GM21619 (cell line): ENCODE data around the gene SMPD4.
"Not testable (repeated sequence)": the region's sequence is repeated elsewhere in the genome, so short reads cannot be mapped to it uniquely, and the experiment has no call there.

ENCODE experiments used
- ATAC-seq: cut with Tn5 transposase; IDR thresholded peaks from one replicate; pipeline ENCODE4 v1.9.1; 2021; ENCODE audit not compliant: unreplicated experiment

The SMPD4 gene, protein sequence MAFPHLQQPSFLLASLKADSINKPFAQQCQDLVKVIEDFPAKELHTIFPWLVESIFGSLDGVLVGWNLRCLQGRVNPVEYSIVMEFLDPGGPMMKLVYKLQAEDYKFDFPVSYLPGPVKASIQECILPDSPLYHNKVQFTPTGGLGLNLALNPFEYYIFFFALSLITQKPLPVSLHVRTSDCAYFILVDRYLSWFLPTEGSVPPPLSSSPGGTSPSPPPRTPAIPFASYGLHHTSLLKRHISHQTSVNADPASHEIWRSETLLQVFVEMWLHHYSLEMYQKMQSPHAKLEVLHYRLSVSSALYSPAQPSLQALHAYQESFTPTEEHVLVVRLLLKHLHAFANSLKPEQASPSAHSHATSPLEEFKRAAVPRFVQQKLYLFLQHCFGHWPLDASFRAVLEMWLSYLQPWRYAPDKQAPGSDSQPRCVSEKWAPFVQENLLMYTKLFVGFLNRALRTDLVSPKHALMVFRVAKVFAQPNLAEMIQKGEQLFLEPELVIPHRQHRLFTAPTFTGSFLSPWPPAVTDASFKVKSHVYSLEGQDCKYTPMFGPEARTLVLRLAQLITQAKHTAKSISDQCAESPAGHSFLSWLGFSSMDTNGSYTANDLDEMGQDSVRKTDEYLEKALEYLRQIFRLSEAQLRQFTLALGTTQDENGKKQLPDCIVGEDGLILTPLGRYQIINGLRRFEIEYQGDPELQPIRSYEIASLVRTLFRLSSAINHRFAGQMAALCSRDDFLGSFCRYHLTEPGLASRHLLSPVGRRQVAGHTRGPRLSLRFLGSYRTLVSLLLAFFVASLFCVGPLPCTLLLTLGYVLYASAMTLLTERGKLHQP

DNA sequence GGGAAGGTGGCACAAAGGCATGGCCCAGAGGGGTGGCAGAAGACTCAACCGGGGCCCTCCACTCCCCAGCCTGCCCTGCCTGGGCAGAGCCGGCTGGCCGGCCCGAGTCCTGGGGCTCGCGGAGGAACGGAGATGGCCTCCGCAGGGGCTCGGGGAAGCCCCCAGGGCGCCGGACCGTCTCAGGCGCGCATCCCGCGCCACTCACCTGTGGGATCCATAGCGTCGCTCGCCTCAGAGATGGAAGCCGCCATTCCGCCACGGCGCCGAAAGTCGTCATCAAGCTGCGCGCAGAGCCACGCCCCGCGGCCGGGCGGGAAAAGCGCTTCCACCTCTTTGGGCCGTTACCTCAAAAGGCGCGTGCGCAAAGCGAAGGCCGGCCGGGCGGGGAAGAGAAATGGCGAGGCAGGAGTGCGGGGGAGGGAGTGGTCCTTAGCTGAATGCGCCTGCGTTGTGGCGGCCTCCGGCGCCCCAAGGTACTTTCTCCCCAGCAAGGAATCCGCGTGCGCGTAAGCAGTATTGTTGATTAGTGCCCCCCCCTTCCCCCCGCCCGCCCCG is at the start of gene SMPD4:
TSS of gene SMPD4 (minus strand) at position 278 of the 555 bp plus-strand sequence. CDS start 5,010 bp downstream, outside the sequence.
- ATAC-seq = peak; percentile 46

DNA sequence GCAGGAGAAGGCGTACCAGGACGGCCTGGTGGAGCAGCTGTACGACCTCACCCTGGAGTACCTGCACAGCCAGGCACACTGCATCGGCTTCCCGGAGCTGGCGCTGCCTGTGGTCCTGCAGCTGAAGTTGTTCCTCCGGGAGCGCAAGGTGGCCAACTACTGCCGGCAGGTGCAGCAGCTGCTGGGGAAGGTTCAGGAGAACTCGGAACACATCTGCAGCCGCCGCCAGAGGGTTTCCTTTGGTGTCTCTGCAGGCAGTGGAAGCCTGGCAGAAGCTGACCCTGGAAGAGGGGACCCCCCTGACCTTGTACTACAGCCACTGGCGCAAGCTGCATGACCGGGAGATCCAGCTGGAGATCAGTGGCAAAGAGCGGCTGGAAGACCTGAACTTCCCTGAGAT is 49.5 kb upstream of the SMPD4 start:
- ATAC-seq = not testable (repeated sequence)

DNA sequence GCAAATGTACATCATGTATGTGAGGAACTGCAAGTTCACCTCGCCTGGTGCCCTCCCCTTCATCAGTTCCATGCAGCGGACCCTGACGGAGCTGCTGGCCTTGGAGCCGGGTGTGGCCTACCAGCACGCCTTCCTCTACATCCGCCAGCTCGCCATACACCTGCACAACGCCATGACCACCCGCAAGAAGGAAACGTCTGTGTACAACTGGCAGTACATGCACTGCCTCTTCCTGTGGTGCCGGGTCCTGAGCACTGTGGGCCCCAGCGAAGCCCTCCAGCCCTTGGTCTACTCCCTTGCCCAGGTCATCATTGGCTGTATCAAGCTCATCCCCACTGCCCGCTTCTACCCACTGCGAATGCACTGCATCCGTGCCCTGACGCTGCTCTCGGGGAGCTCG is 49.0 kb upstream of the SMPD4 start:
- ATAC-seq = not testable (repeated sequence)

DNA sequence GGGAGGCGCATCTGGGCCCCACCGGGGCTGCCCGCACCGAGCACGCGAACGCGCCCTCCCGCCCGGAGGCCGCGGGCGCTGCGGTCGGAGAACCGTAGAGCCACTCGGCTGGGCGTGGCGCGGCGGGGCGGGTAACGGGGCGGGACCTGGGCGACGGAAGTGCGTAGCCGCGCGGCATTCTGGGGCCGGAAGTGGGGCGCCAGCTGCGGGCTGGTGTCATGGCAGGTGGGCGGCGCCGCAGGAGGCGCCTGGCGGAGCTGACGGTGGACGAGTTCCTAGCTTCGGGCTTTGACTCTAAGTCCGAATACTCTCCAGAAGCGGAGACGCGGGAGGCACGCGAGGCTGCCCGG is 47.7 kb upstream of the SMPD4 start:
- peak; percentile 71 for ATAC-seq

DNA sequence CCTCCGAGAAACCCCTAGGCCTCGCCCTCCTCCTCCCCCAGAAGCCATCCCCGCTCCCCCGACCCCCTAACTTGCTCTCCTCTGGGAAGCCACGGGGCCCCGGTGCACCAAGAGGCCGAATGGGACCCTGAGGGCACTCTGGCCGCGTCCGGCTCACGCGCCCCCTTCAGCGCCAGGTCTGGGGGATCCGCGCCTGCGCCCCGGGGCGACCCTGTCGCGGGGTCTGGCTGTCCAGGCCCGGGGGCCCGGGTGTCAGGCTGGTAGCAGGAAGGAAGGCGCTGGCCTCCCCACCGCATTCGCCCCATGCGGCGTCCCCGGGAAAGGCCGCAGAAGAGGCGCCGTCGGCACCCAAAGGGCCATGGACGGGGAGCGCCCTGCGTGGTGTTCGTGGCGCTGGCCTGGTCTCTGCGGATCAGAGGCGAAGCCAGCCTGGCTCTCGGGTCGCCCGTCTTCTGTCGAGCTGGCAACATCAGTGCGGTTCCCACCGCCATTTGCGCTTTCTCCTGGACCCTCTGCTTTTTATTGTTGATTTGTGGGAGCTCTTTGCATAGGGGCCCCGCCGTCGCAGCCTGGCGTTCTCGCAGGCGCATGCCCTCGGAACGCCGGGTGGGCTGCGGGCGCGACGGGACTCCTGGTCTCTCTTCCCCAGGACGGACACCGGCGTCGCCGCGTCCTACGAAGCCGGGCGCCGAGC is 47.2 kb upstream of the SMPD4 start:
- not testable (repeated sequence) for ATAC-seq

DNA sequence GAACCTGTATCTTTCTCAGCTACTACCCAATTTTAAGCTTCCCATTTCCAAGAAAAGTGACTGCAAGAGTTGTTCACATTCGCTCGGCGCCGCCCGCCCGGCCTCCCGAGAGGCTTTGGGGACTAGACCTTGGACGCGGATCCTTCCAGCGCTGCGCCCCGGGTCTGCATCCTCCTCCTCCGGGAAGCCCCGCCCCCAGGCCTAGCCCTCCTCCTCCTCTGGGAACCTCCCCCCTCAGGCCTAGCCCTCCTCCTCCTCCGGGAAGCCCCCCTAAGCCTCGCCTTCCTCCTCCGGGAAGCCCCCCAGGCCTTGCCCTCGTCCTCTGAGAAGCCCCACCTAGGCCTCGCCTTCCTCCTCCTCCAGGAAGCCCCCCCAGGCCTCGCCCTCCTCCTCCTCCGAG is 46.6 kb upstream of the SMPD4 start:
- ATAC-seq = not testable (repeated sequence)

DNA sequence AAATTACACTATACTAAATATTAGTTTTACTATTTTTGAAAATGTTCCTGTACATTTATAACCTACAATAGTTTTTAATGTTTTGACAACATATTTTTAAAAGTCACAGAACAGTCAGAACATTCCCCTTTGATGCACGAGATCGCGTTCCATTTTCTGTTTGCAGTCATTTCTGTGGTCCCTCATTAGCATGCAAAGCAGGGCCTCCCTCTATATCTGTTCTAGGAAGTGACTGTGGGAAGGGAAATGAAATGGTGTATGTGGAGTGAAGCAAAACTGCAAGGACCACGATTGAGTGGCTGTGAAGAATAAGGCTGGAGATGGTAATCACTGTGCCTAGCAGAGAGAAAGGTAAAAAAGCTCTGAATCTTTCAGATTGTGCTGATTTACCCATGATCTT is 41.1 kb upstream of the SMPD4 start:
- ATAC-seq = peak; percentile 99

DNA sequence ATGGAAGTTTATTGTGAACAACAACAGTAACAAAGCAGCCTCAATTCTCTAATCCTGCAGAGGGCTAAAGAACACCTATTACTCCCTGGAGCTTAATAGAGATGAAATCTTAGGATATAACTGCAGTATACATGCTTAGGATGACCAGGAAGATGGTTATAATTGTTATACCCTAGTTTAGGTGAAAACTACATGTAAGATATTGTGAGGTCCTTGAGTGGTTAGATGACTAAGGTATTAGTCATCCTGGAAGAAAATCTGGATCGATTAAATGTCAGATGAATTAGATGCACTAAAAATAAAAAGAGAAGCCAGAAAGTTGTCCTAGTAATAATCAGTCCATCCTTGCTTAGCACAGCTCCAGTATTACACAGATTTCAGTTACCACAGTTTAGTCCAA is 39.1 kb upstream of the SMPD4 start:
- not testable (repeated sequence) for ATAC-seq

DNA sequence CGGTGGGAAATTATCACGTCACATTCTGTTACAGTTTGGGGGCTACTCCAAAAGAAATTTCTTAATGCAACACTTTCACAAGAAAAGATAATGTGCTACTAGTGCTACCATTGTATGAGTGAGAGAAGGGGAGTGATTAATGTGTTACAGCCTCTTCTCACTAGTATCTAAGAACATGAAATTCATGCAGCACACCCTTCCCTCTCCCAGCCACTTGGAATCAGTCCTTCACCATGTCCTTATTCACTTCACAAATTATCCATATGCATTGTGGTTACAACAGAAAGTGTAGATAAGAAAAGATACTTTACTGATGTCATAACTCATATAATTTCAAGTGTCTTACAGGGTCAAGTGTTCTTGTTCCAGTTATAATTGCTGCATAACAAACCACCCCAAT is 37.7 kb upstream of the SMPD4 start:
- not testable (repeated sequence) for ATAC-seq

DNA sequence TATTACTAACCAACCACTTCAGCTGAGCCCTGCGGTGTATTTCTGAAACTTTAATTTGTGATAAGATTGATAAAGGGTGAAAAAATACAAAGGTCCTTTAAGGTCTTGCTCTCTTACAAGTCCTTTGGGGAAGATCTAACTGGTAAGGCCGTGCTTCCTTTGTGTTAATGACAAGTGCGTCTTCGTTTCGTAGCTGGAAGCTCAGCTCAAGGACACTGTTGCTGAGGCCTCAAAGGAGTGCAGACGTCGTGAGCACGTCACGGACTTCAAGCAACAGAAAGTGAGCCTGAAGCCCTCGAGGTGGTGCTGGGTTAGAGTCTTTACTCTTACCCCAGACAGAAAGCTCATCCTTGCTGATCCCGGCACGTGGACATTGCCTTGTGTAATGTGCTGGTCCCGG is 25.6 kb upstream of the SMPD4 start:
- not testable (repeated sequence) for ATAC-seq

DNA sequence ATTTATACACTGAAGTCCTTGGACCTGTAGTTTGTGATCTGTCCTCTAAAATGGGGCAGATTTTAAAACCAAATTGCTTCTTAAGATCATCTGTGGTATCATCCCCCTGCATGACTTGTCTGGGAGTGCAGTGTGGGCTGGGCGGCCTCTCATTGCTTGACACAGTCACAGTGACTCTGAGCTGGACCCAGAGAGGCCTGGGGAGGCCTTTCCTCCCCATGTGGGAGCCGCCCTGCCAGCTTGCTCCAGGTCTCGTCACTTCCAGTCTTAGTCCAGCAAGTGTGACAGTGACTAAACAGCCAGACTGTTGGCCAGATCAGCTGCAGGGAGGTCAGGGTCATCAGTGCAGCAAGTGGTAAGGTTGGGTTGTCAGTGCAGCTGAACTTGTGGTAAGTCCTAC is 21.7 kb upstream of the SMPD4 start:
- not testable (repeated sequence) for ATAC-seq

DNA sequence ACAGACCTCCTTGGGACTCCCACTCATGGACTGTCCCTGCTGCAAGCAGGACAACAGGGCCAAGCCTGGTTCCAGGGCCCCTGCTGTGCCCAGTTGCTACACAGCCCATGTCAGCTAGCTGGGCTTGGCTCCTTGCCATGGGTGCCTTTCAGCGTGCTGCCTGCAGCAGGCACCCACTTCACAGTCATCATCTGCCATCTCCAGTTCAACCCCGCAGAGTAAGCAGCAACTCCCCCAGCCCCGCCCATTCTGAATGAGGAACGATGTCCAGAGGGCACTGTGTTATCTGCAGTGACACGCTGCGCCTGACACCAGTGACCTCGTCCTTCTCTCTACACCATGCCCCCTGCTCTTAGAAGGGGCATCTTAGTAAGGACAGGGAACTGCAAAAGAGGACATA is 21.1 kb upstream of the SMPD4 start:
- ATAC-seq = not testable (repeated sequence)

DNA sequence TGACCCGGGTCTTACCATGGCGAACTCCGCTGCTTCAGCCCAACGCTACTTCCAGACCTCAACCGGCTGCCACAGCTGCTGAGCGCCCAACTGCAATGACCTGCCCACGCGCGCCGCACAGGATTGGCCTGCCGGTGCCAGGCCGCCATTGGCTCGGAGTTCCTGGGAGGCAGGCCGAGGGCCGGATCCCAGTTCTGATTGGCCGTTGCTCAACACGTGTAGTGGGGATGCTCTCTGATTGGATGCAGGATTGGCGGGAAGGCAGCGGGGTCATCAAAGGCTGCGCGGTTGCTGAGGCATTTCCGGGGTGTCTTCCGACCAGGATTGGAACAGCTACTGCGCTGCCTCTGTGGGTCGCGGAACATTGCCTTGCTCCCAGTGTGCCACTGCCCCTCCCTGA is 16.9 kb upstream of the SMPD4 start, which contains the start of gene TUBA3E:
TSS of gene TUBA3E (minus strand) at position 97 of the 400 bp plus-strand sequence. CDS start at position 18, 79 bp downstream.
- no peak for ATAC-seq

DNA sequence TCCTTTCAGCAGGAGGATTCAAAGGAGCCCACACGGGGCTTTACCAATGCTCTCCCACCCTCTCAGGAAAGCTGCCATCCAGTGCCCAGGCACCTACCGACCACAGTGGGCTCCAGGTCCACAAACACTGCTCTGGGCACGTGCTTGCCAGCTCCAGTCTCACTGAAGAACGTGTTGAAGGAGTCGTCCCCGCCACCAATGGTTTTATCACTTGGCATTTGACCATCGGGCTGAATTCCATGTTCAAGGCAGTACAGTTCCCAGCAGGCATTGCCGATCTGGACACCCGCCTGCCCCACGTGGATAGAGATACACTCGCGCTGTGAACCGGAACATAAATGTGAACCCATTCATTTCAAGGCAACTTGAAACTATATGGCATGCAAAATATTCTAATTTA is 14.7 kb upstream of the SMPD4 start:
- ATAC-seq = not testable (repeated sequence)

DNA sequence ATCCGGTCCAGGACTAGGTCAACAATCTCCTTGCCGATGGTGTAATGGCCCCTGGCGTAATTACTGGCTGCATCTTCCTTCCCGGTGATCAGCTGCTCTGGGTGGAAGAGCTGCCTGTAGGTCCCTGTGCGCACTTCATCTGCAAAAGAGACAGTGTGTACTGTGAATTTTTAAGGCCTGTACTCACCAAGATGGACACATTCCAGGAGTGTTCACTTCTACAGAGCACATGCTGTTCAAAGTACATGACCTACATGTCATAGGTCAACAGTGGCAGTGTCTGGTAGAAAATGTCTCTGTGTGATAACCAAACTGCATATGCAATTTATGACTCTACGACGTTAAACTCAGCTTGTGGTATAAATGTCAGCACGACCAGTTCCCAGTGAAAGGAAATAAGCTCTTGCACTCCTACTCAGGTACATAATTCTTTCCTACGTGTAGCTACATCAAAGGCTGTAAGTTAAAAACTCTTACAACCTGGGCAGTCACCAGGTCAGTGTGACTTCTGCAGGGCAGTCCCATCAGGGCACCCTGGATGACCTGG is 13.8 kb upstream of the SMPD4 start:
- ATAC-seq = not testable (repeated sequence)

DNA sequence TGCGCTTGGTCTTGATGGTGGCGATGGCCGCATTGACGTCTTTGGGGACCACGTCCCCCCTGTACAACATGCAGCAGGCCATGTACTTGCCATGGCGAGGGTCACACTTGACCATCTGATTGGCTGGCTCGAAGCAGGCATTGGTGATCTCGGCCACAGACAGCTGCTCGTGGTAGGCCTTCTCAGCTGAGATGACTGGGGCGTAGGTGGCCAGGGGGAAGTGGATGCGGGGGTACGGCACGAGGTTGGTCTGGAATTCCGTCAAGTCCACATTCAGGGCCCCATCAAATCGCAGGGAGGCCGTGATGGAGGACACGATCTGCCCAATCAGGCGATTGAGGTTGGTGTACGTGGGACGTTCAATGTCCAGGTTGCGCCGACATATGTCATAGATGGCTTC is 12.4 kb upstream of the SMPD4 start:
- not testable (repeated sequence) for ATAC-seq

DNA sequence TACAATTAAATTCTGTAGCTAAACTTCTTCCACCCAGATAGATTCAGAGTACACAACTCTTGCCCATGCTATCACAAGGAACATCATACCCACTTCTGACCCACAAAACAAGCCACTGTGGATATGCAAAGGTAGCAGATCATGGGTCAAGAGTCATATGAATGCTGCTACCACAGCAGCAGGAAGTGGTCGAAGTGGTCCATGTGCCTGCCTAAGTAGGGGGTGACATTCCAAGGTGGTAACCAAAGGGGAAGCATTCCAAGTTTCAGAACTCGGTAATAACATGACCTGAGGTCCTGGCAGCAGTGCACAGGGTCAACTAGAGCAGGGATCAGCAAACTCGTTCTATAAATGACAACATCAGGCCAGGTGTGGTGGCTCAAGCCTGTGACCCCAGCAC is 11.0 kb upstream of the SMPD4 start:
- ATAC-seq = not testable (repeated sequence)

DNA sequence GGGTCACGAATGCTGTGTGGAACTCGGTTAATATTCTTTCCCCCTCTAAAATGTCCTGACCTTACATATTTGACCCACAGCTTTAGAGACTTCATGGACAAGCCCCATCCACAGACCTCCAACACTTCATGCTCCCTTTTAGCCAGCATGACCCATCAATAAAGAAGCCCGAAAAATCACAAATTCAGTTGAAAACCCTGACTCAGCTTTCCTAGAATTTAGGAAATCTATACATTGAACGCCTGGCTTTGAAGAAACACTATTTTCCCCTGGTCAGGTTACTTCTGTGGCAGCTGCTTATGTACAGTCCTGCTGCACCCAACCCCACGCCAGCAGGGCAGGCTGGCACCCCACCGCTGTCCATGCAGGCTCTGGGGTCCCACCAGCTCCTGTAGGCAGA is 9.9 kb upstream of the SMPD4 start:
- not testable (repeated sequence) for ATAC-seq

DNA sequence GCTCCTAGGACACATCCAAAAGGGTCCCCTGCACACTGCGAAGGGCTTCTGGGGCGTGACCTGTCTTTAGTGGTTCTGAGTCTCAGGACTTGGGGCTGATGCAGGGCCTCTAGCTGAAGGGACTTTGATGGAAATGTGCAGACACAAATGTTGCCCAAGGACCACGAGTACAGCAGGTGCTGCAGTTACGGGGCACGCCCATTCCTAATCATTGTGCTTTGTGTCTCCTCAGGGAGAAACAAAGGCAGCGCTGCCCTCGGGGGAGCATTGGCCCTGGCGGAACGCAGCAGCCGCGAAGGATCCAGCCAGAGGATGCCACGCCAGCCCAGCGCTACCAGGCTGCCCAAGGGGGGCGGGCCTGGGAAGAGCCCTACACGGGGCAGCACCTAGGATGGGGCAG is 8.8 kb upstream of the SMPD4 start:
- ATAC-seq = no peak

DNA sequence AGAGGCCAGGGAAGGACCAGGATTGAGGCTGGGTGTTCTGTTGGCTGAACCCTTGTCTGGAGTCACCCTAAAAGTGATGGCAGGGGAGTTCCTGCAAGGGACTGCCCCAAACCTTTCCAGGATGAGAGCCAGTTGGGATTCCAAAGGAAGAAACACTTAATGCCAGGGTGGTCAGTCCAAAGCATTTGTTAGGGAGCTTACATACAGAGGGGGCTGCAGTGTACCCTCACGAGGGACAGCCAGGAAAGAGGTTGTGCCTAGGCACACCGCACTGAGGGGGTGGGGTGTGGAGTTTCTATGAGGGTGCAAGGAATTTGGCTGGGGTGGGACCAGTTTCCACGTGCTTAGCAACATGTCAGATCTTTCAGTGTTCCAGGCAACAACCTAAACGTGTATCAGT is 7.6 kb upstream of the SMPD4 start:
- ATAC-seq = not testable (repeated sequence)
